ENCODE data around the gene PTX3.

DNA sequence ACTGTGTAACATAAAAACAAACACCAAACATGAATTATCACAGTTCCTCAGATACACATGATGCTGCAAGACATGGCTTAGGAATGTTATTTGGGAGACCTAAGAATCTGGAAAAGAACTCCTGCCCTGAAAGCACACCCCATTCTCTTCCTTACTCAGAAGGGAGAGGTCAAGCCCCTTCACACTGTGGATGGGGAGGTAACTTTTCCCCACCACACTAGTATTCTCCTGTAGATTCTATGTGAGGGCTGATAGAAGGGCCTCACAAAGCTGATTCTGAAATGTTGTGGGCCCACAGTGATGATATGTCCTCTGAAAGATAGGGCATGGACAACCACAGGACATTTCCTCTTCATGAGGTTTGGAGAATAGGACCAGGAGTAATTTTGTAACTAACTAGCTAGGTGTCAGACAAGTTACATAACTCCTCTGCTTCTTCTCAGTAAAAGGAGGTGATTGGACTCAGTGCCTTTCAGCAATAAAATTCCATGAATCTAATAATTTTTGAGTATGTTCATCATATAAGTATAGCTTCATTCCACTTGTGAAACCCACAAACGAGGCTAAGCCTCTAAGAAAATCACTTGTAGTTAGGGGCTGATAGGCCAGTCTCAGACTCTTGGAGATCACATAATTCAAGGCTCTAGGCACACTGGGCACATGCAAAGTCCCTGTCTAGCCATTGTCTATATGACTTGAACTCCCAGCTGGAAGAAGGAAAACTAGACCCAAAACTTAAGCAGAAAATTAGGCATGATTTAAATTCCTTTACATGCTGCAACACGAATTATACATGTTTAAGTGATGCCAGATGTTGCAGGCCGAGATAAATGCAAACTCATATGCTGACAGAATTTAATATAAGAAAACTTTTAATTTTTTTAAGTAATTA, 7.5 kb downstream of the PTX3 start:
- TF ChIP-seq POLR2A (IDR thresholded peaks at IDR 0.05; ENCODE audit: low read length) (no peak), GATA1 (IDR thresholded peaks at IDR 0.05; ENCODE audit: low read depth, low read length) (no peak)
